Stomach (tissue), 9 donors: ENCODE data around the gene RFXANK. TPM values are rescaled to one million over a fixed set of nuclear protein-coding genes. Genes with fewer than 3 reads are reported as not detected.

ENCODE experiments used
- DNase-seq, 2 donors: peaks; one replicate each; pipeline versions ENCODE4 v3.0.0 to v3.0.0-alpha.2; 2013 to 2019
- H3K27ac ChIP-seq, 5 donors: fragments of 200-600 bp in 4 of 5; sonication (generic) in 4 of 5; one replicate each; pipeline ENCODE4 v1.5.1; 2013 to 2019; ENCODE audit warnings: mild to moderate bottlenecking in 1 of 5, moderate library complexity in 1 of 5
- H3K27me3 ChIP-seq, 3 donors: fragments of 200-600 bp; sonication (generic); one replicate each; pipeline ENCODE4 v1.5.1; 2017 to 2019; ENCODE audit warnings: mixed run types in 1 of 3
- H3K36me3 ChIP-seq, 4 donors: fragments of 200-600 bp; sonication (generic); 1 replicate in 3 of 4; 2 replicates in 1 of 4; pipeline ENCODE4 v1.5.1; 2016 to 2019
- H3K4me1 ChIP-seq, 4 donors: fragments of 200-600 bp; sonication (generic); one replicate each; pipeline ENCODE4 v1.5.1; 2016 to 2019
- H3K4me3 ChIP-seq, 4 donors: fragments of 200-600 bp; sonication (generic) in 3 of 4; one replicate each; pipeline ENCODE4 v1.5.1; 2016 to 2019; ENCODE audit warnings: mild to moderate bottlenecking in 1 of 4
- H3K9me3 ChIP-seq, 4 donors: fragments of 200-600 bp; sonication (generic); one replicate each; pipeline ENCODE4 v1.5.1; 2016 to 2019
- EP300 ChIP-seq: sonication (generic); formaldehyde crosslinking; IDR thresholded peaks from one replicate; pipeline ENCODE4 v1.6.1; 2017; ENCODE audit warnings: antibody characterized with exemption
- POLR2A ChIP-seq, 4 donors: fragments of 450-650 bp; IDR thresholded peaks; one replicate each; pipeline ENCODE4 v1.6.1; 2016; ENCODE audit warnings: antibody characterized with exemption in 4 of 4, control low read depth in 2 of 4, mild to moderate bottlenecking in 1 of 4, moderate library complexity in 1 of 4
- POLR2AphosphoS5 ChIP-seq, 3 donors: sonication (generic); formaldehyde crosslinking; IDR thresholded peaks; one replicate each; pipeline ENCODE4 v1.6.1; 2016; ENCODE audit warnings: antibody characterized with exemption in 3 of 3
- WGBS, 5 donors: extraction: QIAGEN DNeasy Blood & Tissue Kit in 3 of 5; methylation state at CpG; one replicate each; pipeline versions ENCODE4 v1.1.5 to v1.1.7; 2013 to 2018; 5-methylcytosine and 5-hydroxymethylcytosine counted together
- intact Hi-C: fragments of 100-400 bp; cut with DNase I; formaldehyde crosslinking; loops from one replicate; pipeline ENCODE4 v1.15.1; 2023; ENCODE audit warnings: low total_unique reads
- polyA plus RNA-seq, 3 donors: library from polyadenylated mRNA; stranded (reverse); fragments of 200-250 nt; gene quantifications; one replicate each; pipeline ENCODE4 v1.2.3, GENCODE V29; 2013
- total RNA-seq, 5 donors: library from RNA; depleted of rRNA; stranded (reverse); fragments of >200 nt; gene quantifications; one replicate each; pipeline versions ENCODE4 v1.1.0 to v1.2.3, GENCODE V29; 2014 to 2016
- TF ChIP-seq, protein P1 (sequence below), 7 experiments: fragments of 450-650 bp in 4 of 7; fragments of 200-600 bp in 3 of 7; sonication (generic) in 3 of 7; IDR thresholded peaks; one replicate each; pipeline ENCODE4 v1.5.1; 2016 to 2019; ENCODE audit warnings: antibody characterized with exemption in 7 of 7, control low read depth in 2 of 7, mild to moderate bottlenecking in 1 of 7
- donor health status: healthy with polysubstance abuse.
- donor health status: Bipolar disorder and iron deficiency.
- donor health status: healthy.

RFXANK gene
- total and polyA plus RNA-seq, 8 donors = 17.4 to 145 (median 112) TPM

GRCh38 chr19:19213426-19214158 lies 21.5 kb downstream of the RFXANK start:
- H3K36me3 ChIP-seq = no peaks in the 10 kb centered on the region
- WGBS, 5 donors = 44 to 67% (median 48%) methylated on average over 13 to 21 of the region's 21 CpGs
- intact Hi-C loops = no loop called here
- no peak overlapping the region for H3K27ac ChIP-seq
- peaks cover 0 to 4% (median 2%) of the 10 kb centered on the region in 4 donors for H3K4me1 ChIP-seq
- H3K9me3 ChIP-seq = peaks cover 0 to 7% (median 0%) of the 10 kb centered on the region in 4 donors
- H3K27me3 ChIP-seq = peaks cover 12 to 92% (median 61%) of the 10 kb centered on the region in 3 donors
- DNase-seq = no peak
- no peak overlapping the region for H3K4me3 ChIP-seq
- no peak for TF ChIP-seq POLR2AphosphoS5 (IDR thresholded peaks at IDR 0.05)
- TF ChIP-seq POLR2A (IDR thresholded peaks at IDR 0.05) = no peak
- TF ChIP-seq EP300 = no peak
- TF ChIP-seq, protein P1, sequence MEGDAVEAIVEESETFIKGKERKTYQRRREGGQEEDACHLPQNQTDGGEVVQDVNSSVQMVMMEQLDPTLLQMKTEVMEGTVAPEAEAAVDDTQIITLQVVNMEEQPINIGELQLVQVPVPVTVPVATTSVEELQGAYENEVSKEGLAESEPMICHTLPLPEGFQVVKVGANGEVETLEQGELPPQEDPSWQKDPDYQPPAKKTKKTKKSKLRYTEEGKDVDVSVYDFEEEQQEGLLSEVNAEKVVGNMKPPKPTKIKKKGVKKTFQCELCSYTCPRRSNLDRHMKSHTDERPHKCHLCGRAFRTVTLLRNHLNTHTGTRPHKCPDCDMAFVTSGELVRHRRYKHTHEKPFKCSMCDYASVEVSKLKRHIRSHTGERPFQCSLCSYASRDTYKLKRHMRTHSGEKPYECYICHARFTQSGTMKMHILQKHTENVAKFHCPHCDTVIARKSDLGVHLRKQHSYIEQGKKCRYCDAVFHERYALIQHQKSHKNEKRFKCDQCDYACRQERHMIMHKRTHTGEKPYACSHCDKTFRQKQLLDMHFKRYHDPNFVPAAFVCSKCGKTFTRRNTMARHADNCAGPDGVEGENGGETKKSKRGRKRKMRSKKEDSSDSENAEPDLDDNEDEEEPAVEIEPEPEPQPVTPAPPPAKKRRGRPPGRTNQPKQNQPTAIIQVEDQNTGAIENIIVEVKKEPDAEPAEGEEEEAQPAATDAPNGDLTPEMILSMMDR (IDR thresholded peaks at IDR 0.05) = no peak

GRCh38 chr19:19214159-19214490 lies 22.1 kb downstream of the RFXANK start:
- intact Hi-C loops = no loop called here
- no peak overlapping the region for H3K4me3 ChIP-seq
- TF ChIP-seq POLR2A (IDR thresholded peaks at IDR 0.05) = no peak
- no peak for TF ChIP-seq POLR2AphosphoS5 (IDR thresholded peaks at IDR 0.05)
- TF ChIP-seq, protein P1 (IDR thresholded peaks at IDR 0.05) = no peak
- TF ChIP-seq EP300 = no peak

GRCh38 chr19:19214892-19215291 lies 22.8 kb downstream of the RFXANK start:
- no peaks in the 10 kb centered on the region for H3K36me3 ChIP-seq
- WGBS, 5 donors = 2 to 7% (median 5%) methylated on average over 5 to 8 of the region's 8 CpGs
- TF ChIP-seq POLR2AphosphoS5 (IDR thresholded peaks at IDR 0.05) = no peak
- TF ChIP-seq, protein P1 (IDR thresholded peaks at IDR 0.05) = no peak
- no peak for TF ChIP-seq EP300
- TF ChIP-seq POLR2A (IDR thresholded peaks at IDR 0.05) = no peak
- H3K27me3 ChIP-seq = peaks cover 12 to 88% (median 61%) of the 10 kb centered on the region in 3 donors
- no peak overlapping the region for H3K27ac ChIP-seq
- peak in 1 of 2 donors; percentile 85 for DNase-seq
- H3K9me3 ChIP-seq = peaks cover 0 to 7% (median 0%) of the 10 kb centered on the region in 4 donors
- H3K4me3 ChIP-seq = no peak overlapping the region
- H3K4me1 ChIP-seq = peaks cover 0 to 4% (median 2%) of the 10 kb centered on the region in 4 donors
- intact Hi-C loops = no loop called here

More at GRCh38 chr19:19214159-19214490, 22.1 kb downstream of the RFXANK start:
- DNase-seq = no peak
- no peak overlapping the region for H3K27ac ChIP-seq
- peaks cover 0 to 4% (median 2%) of the 10 kb centered on the region in 4 donors for H3K4me1 ChIP-seq
- H3K36me3 ChIP-seq = no peaks in the 10 kb centered on the region
- 1 to 10% (median 6%) methylated on average over 5 of the region's 5 CpGs for WGBS, 5 donors
- peaks cover 0 to 7% (median 0%) of the 10 kb centered on the region in 4 donors for H3K9me3 ChIP-seq
- peaks cover 12 to 93% (median 61%) of the 10 kb centered on the region in 3 donors for H3K27me3 ChIP-seq

DNA sequence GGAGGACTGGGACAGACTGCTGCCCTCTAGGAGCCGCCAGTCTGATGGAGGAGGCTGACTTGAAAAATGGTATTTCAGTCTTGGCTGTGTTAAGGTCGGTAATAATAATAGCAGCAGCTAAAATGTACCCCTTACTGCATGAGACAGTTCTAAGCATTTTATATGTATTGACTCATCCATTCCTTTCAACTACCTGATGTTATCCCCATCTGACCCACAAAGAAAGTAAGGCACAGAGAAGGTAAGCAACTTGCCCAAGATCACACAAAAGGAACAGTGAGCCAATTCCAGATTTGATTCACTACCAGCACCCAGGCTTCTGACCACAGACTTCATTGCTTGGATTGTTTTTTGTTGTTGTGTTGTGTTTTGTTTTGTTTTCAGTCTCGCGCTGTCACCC lies 23.7 kb downstream of the RFXANK start:
- WGBS, 5 donors = 72 to 77% (median 76%) methylated on average over 4 of the region's 4 CpGs
- no peak for DNase-seq
- Histone ChIP-seq H3K36me3 (no peaks in the 10 kb centered on the region), H3K4me3 (no peak overlapping the region), H3K9me3 (peaks cover 0 to 7% (median 0%) of the 10 kb centered on the region in 4 donors), H3K4me1 (peaks cover 0 to 4% (median 2%) of the 10 kb centered on the region in 4 donors), H3K27me3 (peaks cover 12 to 79% (median 58%) of the 10 kb centered on the region in 3 donors), H3K27ac (no peak overlapping the region)
- TF ChIP-seq, protein P1 (IDR thresholded peaks at IDR 0.05) = no peak
- TF ChIP-seq POLR2AphosphoS5 (IDR thresholded peaks at IDR 0.05) = no peak
- TF ChIP-seq EP300 = no peak
- no peak for TF ChIP-seq POLR2A (IDR thresholded peaks at IDR 0.05)
- intact Hi-C loops = no loop called here
